ENCODE results near the gene MAP10. TPM values are rescaled to one million over a fixed set of nuclear protein-coding genes. Genes with fewer than 3 reads are reported as not detected.
A peak's percentile ranks its signal among the peaks of the same experiment; 100 is the strongest.

MAP10 gene, protein sequence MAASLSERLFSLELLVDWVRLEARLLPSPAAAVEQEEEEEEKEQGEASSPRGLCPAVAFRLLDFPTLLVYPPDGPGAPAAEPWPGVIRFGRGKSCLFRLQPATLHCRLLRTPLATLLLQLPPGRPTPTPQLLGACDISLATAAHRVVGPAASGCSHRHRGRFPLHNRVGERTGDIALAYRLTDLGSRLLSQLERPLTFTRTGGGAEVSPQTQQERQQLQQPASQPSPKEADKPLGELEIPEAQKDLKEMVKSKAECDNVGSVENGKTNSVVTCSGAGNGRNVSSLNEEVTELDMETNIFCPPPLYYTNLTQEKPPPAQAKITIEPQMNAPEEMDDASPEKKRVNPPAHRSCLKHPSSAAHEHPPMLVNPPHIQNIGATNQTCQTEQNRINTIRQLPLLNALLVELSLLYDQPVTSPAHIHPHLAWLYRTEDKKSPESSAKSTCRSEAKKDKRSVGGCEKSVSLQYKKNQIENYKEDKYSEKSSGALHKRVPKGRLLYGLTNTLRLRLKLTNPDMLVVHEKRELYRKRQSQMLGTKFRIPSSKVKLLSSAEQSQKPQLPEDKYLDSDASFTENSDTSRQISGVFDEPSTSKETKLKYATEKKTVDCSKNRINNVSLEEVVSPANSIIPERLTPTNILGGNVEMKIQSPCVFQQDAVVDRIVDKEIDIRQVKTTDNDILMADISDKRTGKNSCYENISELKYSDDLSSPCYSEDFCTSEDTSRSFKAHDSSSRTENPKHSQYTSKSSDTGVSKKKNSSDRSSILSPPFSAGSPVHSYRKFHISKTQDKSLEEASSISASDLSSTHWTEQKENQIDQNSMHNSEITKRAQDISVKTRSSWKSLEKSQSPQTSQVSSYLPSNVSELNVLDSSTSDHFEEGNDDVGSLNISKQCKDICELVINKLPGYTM
- total RNA-seq, result 1.8 and 3.3 TPM in 2 replicates

DNA sequence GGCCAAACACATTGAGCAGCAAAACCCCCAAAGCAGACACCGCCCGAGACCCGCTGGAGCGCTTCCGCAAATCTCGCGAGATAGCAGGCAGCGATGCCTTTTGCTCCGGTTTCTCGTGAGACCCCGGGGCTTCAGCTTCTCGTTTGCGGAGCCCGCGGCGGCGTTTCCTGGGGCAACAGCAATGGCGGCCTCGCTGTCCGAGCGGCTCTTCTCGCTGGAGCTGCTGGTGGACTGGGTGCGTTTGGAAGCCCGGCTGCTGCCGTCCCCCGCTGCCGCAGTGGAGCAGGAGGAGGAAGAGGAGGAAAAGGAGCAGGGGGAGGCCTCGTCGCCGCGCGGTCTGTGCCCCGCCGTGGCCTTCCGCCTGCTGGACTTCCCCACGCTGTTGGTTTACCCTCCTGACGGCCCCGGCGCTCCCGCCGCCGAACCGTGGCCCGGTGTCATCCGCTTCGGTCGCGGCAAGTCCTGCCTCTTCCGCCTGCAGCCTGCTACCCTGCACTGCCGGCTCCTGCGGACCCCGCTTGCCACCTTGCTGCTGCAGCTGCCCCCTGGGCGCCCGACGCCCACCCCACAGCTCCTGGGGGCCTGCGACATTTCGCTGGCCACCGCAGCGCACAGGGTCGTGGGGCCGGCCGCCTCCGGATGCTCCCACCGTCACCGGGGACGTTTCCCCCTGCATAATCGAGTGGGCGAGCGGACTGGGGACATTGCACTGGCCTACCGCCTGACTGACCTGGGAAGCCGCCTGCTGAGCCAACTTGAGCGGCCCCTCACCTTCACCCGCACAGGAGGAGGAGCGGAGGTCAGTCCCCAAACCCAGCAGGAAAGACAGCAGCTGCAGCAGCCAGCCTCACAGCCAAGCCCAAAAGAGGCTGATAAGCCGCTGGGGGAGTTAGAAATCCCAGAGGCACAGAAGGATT, at the start of gene MAP10:
TSS of gene MAP10 (plus strand) at position 148 of the 917 bp plus-strand sequence. CDS start at position 182, 34 bp downstream.
- DNase-seq (ENCODE audit: low read depth), result peak; percentile 12
- peak within 1 kb of the TSS; percentile 63 for H3K4me3 ChIP-seq (ENCODE audit: low read depth, low read length)
- TF ChIP-seq, protein P1, sequence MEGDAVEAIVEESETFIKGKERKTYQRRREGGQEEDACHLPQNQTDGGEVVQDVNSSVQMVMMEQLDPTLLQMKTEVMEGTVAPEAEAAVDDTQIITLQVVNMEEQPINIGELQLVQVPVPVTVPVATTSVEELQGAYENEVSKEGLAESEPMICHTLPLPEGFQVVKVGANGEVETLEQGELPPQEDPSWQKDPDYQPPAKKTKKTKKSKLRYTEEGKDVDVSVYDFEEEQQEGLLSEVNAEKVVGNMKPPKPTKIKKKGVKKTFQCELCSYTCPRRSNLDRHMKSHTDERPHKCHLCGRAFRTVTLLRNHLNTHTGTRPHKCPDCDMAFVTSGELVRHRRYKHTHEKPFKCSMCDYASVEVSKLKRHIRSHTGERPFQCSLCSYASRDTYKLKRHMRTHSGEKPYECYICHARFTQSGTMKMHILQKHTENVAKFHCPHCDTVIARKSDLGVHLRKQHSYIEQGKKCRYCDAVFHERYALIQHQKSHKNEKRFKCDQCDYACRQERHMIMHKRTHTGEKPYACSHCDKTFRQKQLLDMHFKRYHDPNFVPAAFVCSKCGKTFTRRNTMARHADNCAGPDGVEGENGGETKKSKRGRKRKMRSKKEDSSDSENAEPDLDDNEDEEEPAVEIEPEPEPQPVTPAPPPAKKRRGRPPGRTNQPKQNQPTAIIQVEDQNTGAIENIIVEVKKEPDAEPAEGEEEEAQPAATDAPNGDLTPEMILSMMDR (conservative IDR thresholded peaks at IDR 0.05; ENCODE audit: low read depth, low read length), result no peak

DNA sequence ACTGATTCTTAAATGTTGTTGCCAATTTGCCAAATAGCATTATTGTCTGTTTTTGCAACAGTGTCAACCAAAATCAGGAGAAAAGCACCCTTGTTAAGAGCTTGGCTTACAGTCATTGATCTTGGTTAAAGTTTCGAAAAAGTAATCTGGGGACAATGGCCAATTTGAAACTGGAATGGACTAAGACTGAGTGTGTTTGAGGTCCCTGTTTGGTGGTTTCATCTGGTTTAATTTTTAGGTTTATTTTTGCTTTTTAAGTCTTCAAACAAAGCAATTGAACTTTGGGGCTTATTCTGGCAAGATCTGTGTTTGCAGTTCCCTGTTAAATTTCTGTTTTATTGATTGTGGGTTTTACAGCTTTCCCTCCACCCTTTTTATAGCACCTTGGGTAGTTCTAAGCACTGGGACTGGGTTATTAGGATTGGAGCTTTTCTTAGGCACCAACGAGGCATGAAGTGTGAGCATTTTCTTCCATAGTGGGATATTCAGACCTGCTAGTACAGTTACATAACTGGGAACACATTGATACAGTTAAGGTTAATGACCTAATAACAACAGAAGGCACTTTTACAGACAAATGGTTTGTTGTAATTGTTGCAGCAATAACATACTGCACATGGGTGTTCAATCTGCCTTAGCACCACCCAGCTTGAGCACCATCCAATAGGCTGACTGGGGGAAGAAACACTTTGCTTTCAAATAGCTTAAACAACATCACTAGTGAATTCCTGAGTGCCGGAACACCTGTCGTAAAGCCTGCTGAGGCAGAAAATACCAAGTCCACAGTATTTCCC, 40.6 kb upstream of the MAP10 start:
- no peak for DNase-seq (ENCODE audit: low read depth)
- H3K4me3 ChIP-seq (ENCODE audit: low read depth, low read length), result no peak overlapping the region
- TF ChIP-seq, protein P1 (conservative IDR thresholded peaks at IDR 0.05; ENCODE audit: low read depth, low read length), result no peak

DNA sequence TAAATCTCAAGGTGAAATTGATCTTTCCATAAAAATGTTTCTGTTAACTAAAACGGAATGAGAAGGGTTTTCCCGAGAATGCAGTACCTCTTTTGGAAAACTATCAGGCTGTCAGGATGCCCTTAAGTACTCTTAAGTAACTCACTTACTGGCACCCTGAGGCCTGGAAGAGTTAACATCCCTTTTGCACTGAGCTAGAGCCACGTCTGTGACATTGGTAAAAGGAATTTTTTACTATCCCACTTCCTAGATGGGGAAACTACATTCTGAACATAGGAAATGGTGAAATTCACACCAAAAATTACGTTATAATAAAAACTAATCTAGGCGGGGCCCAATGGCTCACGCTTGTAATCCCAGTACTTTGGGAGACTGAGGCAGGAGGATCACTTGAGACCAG, 39.7 kb upstream of the MAP10 start:
- H3K4me3 ChIP-seq (ENCODE audit: low read depth, low read length), result no peak overlapping the region
- DNase-seq (ENCODE audit: low read depth), result no peak
- TF ChIP-seq, protein P1 (conservative IDR thresholded peaks at IDR 0.05; ENCODE audit: low read depth, low read length), result no peak

DNA sequence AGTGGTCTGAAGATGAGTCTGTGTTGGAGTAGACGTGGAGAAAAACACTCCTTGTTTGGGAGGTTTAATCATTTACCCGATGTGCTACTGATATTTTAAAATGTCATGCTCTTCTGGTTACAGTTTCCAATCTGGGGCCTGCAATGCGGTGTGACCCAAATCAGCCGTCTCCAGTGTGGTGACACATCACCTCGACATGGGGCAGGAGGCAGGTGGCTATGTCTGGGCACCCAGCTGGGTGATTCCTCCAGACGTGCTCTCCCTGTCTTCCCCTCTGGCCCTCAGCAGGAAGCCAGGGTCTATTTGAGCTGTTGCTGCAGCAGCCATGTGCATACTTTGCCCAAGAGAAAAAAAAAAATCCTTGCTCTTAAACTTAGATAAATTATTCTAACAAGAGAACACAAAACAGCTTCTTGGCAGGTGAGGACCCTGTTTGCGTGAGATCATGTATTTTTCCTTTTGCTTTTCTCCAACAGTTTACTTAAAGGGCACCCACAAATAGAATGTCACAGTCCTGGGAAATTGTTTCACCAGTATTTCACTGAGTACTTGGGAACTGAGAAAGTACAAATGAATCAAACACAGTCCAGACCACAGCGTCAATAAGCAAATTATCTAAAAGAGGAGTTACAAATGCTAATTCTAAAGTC, 38.9 kb upstream of the MAP10 start:
- TF ChIP-seq, protein P1 (conservative IDR thresholded peaks at IDR 0.05; ENCODE audit: low read depth, low read length), result no peak
- no peak overlapping the region for H3K4me3 ChIP-seq (ENCODE audit: low read depth, low read length)
- no peak for DNase-seq (ENCODE audit: low read depth)

DNA sequence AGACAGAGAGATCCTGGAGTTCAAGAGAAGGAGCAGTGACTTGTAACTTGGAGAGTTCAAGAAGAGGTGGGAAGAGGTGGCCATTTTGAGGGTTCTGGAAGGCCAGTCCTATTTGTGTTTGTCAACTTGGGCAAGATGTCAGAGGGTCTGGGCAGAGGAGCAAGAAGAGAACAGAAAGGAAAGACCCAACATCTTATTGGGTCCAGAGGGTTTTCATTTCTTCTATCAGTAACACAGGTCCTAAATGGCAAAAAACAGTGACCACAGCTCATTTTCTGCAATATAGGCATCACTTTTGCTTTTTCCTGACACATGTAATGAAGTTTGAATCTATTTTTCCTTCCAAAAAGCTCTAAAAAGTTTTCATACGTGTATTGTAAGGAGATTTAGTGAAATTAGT, 38.3 kb upstream of the MAP10 start:
- TF ChIP-seq, protein P1 (conservative IDR thresholded peaks at IDR 0.05; ENCODE audit: low read depth, low read length), result no peak
- no peak overlapping the region for H3K4me3 ChIP-seq (ENCODE audit: low read depth, low read length)
- no peak for DNase-seq (ENCODE audit: low read depth)

Data from epithelial cell of proximal tubule (primary cell).